GM21381 (cell line): ENCODE measurements around the gene SLC14A1.

Source experiments
- ATAC-seq: cut with Tn5 transposase; IDR thresholded peaks from one replicate; pipeline ENCODE4 v1.9.1; 2021; ENCODE audit warnings: mild to moderate bottlenecking, moderate library complexity; ENCODE audit not compliant: unreplicated experiment

The SLC14A1 gene

DNA sequence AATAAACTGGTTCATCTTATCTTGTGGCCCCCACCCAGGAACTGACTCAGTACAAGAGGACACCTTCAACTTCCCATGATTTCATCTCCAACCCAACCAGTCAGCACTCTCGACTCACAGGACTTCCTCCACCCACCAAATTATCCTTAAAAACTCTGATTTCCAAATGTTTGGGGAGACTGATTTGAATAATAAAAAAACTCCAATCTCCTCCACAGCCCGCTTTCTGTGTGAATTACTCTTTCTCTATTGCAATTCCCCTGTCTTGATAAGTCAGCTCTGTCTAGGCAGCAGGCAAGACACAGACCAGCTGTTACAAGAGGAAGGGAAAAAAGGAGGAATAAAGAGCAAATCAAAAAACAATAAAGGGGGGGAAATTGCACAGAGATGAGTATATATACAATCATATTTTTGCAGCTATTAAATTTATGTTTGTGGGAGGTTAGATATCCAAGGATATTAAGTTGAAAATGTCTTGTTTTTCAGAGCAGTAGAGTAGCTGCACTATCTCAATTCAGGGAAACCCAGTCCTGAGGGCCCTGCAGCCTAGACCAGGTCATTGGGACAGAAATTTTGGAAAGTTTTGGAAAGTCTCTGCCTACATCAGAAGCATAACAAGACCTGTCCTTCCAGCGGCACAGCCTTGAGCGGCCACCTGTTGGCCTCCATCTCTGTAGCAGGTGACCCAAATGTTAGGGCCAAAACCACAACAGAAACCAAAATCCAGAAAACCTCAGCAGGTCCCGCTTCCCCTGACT is 68.7 kb downstream of the SLC14A1 start:
- ATAC-seq: no peak

- no peak for ATAC-seq
Measured at GRCh38 chr18:45793264-45793965, 69.4 kb downstream of the SLC14A1 start.

DNA sequence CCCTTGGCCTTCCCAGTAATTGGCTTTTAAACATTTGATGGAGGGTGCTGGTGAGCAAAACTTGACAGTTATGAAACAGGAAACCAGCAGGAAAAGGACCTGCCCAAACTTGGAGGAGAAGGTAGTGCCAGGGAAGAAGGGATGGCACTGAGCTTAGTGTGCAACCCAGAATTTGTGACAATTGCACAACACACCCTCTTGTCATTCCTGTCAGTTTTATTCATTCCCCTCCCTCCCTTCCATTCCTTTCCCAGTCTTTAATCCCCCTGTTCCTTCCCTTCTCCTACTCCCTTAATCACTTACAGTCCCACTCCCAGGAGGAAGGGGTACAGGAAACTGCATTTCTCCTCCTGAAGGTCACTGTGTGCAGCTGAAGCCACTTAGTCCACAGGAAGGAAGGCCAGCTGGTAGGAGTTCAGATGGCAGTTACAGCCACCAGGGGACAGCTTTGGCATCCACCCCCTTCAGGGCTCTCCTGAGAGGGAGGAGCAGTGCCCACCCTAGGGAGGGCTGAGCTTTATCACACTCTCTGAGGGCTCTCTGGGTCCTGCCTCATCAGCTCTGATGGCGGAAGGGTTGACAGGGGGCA is 77.5 kb downstream of the SLC14A1 start:
- ATAC-seq: no peak
